Mesodermal cell (in vitro differentiated cells): Measurements from ENCODE around the gene ADCYAP1R1.

Experiments used
- H3K27ac ChIP-seq: 2 replicates; pipeline ENCODE4 v1.7.0; 2013; ENCODE audit warnings: mild to moderate bottlenecking, low read depth, low read length, moderate library complexity; ENCODE audit not compliant: severe bottlenecking
- H3K36me3 ChIP-seq: 2 replicates; pipeline ENCODE4 v1.7.1; 2013; ENCODE audit warnings: mild to moderate bottlenecking, low read length, moderate library complexity; ENCODE audit not compliant: control insufficient read depth, insufficient read depth
- H3K4me1 ChIP-seq: one replicate; pipeline ENCODE4 v1.7.1; 2013; ENCODE audit warnings: mild to moderate bottlenecking, low read length; ENCODE audit not compliant: insufficient read depth, control insufficient read depth, poor library complexity, severe bottlenecking
- H3K4me3 ChIP-seq: 2 replicates; pipeline ENCODE4 v1.7.0; 2013; ENCODE audit warnings: low read length, control low read depth, mild to moderate bottlenecking; ENCODE audit not compliant: insufficient read depth, poor library complexity, severe bottlenecking; ENCODE audit errors: extremely low read depth
- H3K9me3 ChIP-seq: 2 replicates; pipeline ENCODE4 v1.7.1; 2013; ENCODE audit warnings: mild to moderate bottlenecking, low read length, moderate library complexity; ENCODE audit not compliant: control insufficient read depth
- WGBS, 2 experiments: methylation state at CpG; one replicate each; pipeline ENCODE4 v1.1.5; 2013; ENCODE audit warnings: missing lambda C conversion rate in 2 of 2; ENCODE audit not compliant: insufficient coverage in 2 of 2; 5-methylcytosine and 5-hydroxymethylcytosine counted together

The ADCYAP1R1 gene

GRCh38 chr7:31068006-31068675, 16.0 kb downstream of the ADCYAP1R1 start:
- Histone ChIP-seq H3K9me3 (no peaks in the 10 kb centered on the region), H3K4me3 (no peak overlapping the region), H3K27ac (no peak overlapping the region), H3K36me3 (no peaks in the 10 kb centered on the region), H3K4me1 (no peaks in the 10 kb centered on the region)
- WGBS, 2 experiments: 92 to 98% methylated on average over 6 to 14 of the region's 16 CpGs

GRCh38 chr7:31069860-31070555, 17.9 kb downstream of the ADCYAP1R1 start:
- Histone ChIP-seq H3K9me3 (no peaks in the 10 kb centered on the region), H3K4me1 (no peaks in the 10 kb centered on the region), H3K36me3 (no peaks in the 10 kb centered on the region), H3K4me3 (no peak overlapping the region), H3K27ac (no peak overlapping the region)
- 91 to 92% methylated on average over 3 of the region's 4 CpGs for WGBS, 2 experiments

- H3K36me3 ChIP-seq: no peaks in the 10 kb centered on the region
- 88 to 91% methylated on average over 5 to 6 of the region's 8 CpGs for WGBS, 2 experiments
- H3K4me1 ChIP-seq: no peaks in the 10 kb centered on the region
- H3K9me3 ChIP-seq: no peaks in the 10 kb centered on the region
- H3K27ac ChIP-seq: no peak overlapping the region
- H3K4me3 ChIP-seq: no peak overlapping the region
Observed at GRCh38 chr7:31070991-31071644, 19.0 kb downstream of the ADCYAP1R1 start.

- H3K36me3 ChIP-seq: no peaks in the 10 kb centered on the region
- no peaks in the 10 kb centered on the region for H3K4me1 ChIP-seq
- no peak overlapping the region for H3K4me3 ChIP-seq
- no peak overlapping the region for H3K27ac ChIP-seq
- WGBS, 2 experiments: 59 to 61% methylated on average over 3 of the region's 3 CpGs
- H3K9me3 ChIP-seq: no peaks in the 10 kb centered on the region
Observed at GRCh38 chr7:31071645-31072029, 19.5 kb downstream of the ADCYAP1R1 start.

GRCh38 chr7:31073326-31074119, 21.4 kb downstream of the ADCYAP1R1 start:
- Histone ChIP-seq H3K4me1 (no peaks in the 10 kb centered on the region), H3K4me3 (no peak overlapping the region), H3K9me3 (no peaks in the 10 kb centered on the region), H3K36me3 (no peaks in the 10 kb centered on the region), H3K27ac (no peak overlapping the region)
- 71 to 95% methylated on average over 1 to 4 of the region's 5 CpGs for WGBS, 2 experiments

- Histone ChIP-seq H3K27ac (no peak overlapping the region), H3K4me1 (no peaks in the 10 kb centered on the region), H3K4me3 (no peak overlapping the region), H3K36me3 (no peaks in the 10 kb centered on the region), H3K9me3 (no peaks in the 10 kb centered on the region)
- WGBS, 2 experiments: 89 to 90% methylated on average over 4 to 6 of the region's 6 CpGs
Observed at GRCh38 chr7:31074120-31074383, 21.9 kb downstream of the ADCYAP1R1 start.

- 91 to 92% methylated on average over 13 to 14 of the region's 14 CpGs for WGBS, 2 experiments
- Histone ChIP-seq H3K4me3 (no peak overlapping the region), H3K4me1 (no peaks in the 10 kb centered on the region), H3K27ac (no peak overlapping the region), H3K9me3 (no peaks in the 10 kb centered on the region), H3K36me3 (no peaks in the 10 kb centered on the region)
Observed at GRCh38 chr7:31074403-31075085, 22.4 kb downstream of the ADCYAP1R1 start.

GRCh38 chr7:31075086-31075405, 22.9 kb downstream of the ADCYAP1R1 start:
- Histone ChIP-seq H3K4me1 (no peaks in the 10 kb centered on the region), H3K4me3 (no peak overlapping the region), H3K36me3 (no peaks in the 10 kb centered on the region), H3K27ac (no peak overlapping the region), H3K9me3 (no peaks in the 10 kb centered on the region)
- 93 to 99% methylated on average over 5 of the region's 5 CpGs for WGBS, 2 experiments

GRCh38 chr7:31076051-31076450, 23.9 kb downstream of the ADCYAP1R1 start:
- no peak overlapping the region for H3K4me3 ChIP-seq
- WGBS, 2 experiments: 87 to 93% methylated on average over 7 to 8 of the region's 8 CpGs
- H3K4me1 ChIP-seq: no peaks in the 10 kb centered on the region
- H3K36me3 ChIP-seq: no peaks in the 10 kb centered on the region
- no peak overlapping the region for H3K27ac ChIP-seq
- H3K9me3 ChIP-seq: no peaks in the 10 kb centered on the region

GRCh38 chr7:31076641-31077310, 24.7 kb downstream of the ADCYAP1R1 start:
- WGBS, 2 experiments: 89 to 93% methylated on average over 5 of the region's 11 CpGs
- Histone ChIP-seq H3K4me1 (no peaks in the 10 kb centered on the region), H3K9me3 (no peaks in the 10 kb centered on the region), H3K36me3 (no peaks in the 10 kb centered on the region), H3K27ac (no peak overlapping the region), H3K4me3 (no peak overlapping the region)
